GM23338 (cell line): ENCODE measurements around the gene RNF5. TPM values are rescaled to one million over a fixed set of nuclear protein-coding genes. Genes with fewer than 3 reads are reported as not detected.

Source experiments
- ATAC-seq: fragments of 200-7000 bp; cut with Tn5 transposase; 3 replicates; pipeline ENCODE4 v1.9.1; 2020
- DNase-seq: peaks from one replicate; pipeline ENCODE4 v3.0.0-alpha.2; 2015; ENCODE audit warnings: low spot score
- H2AFZ ChIP-seq: fragments of 200-600 bp; sonication (generic); 2 replicates; pipeline ENCODE4 v1.8.0; 2016; ENCODE audit warnings: antibody characterized with exemption, mild to moderate bottlenecking, moderate library complexity
- H3F3A ChIP-seq: fragments of 200-600 bp; sonication (generic); replicated peaks from 2 replicates; pipeline ENCODE4 v1.8.0; 2017; ENCODE audit warnings: antibody characterized with exemption, mixed run types, low read depth
- H3K27ac ChIP-seq: fragments of 200-600 bp; sonication (generic); 2 replicates; pipeline ENCODE4 v1.6.1; 2016; ENCODE audit warnings: low read depth
- H3K27me3 ChIP-seq: fragments of 200-600 bp; sonication (generic); 2 replicates; pipeline ENCODE4 v1.8.0; 2016; ENCODE audit warnings: mild to moderate bottlenecking, mixed run types, moderate library complexity; ENCODE audit not compliant: insufficient read depth
- H3K36me3 ChIP-seq: fragments of 200-600 bp; sonication (generic); 2 replicates; pipeline ENCODE4 v1.8.0; 2016; ENCODE audit warnings: mild to moderate bottlenecking; ENCODE audit not compliant: insufficient read depth
- H3K4me1 ChIP-seq: fragments of 200-600 bp; sonication (generic); 2 replicates; pipeline ENCODE4 v1.8.0; 2016; ENCODE audit warnings: mild to moderate bottlenecking, moderate library complexity; ENCODE audit not compliant: insufficient read depth
- H3K4me2 ChIP-seq: fragments of 200-600 bp; sonication (generic); 2 replicates; pipeline ENCODE4 v1.7.1; 2017; ENCODE audit warnings: mixed run types
- H3K4me3 ChIP-seq: fragments of 200-600 bp; sonication (generic); 2 replicates; pipeline ENCODE4 v1.6.1; 2016; ENCODE audit warnings: mixed run types
- H3K79me2 ChIP-seq: fragments of 200-600 bp; sonication (generic); replicated peaks from 2 replicates; pipeline ENCODE4 v1.8.0; 2017; ENCODE audit warnings: mild to moderate bottlenecking; ENCODE audit not compliant: insufficient read depth
- H3K9me2 ChIP-seq: fragments of 200-600 bp; sonication (generic); 2 replicates; pipeline ENCODE4 v1.8.0; 2017; ENCODE audit not compliant: insufficient read depth
- H4K20me1 ChIP-seq: fragments of 200-600 bp; sonication (generic); replicated peaks from 2 replicates; pipeline ENCODE4 v1.8.0; 2017; ENCODE audit warnings: mild to moderate bottlenecking; ENCODE audit not compliant: insufficient read depth
- H3K27ac Mint-ChIP-seq: 2 replicates; pipeline ENCODE4 v1.8.0; 2020; ENCODE audit warnings: inconsistent platforms, mild to moderate bottlenecking, moderate library complexity, mixed read lengths
- H3K27me3 Mint-ChIP-seq: 3 replicates; pipeline ENCODE4 v1.8.0; 2022; ENCODE audit warnings: low read depth, mild to moderate bottlenecking, moderate library complexity, mixed read lengths, inconsistent platforms; ENCODE audit not compliant: insufficient read depth, poor library complexity
- H3K36me3 Mint-ChIP-seq: 3 replicates; pipeline ENCODE4 v1.8.0; 2021; ENCODE audit warnings: low read depth, mild to moderate bottlenecking, inconsistent platforms, moderate library complexity, mixed read lengths
- H3K4me1 Mint-ChIP-seq: 3 replicates; pipeline ENCODE4 v1.8.0; 2020; ENCODE audit warnings: mild to moderate bottlenecking, inconsistent platforms, mixed read lengths
- H3K4me3 Mint-ChIP-seq: 3 replicates; pipeline ENCODE4 v1.8.0; 2021; ENCODE audit warnings: moderate library complexity, mild to moderate bottlenecking, inconsistent platforms, mixed read lengths
- H3K9me3 Mint-ChIP-seq: 3 replicates; pipeline ENCODE4 v1.8.0; 2020; ENCODE audit warnings: moderate library complexity, mild to moderate bottlenecking, inconsistent platforms, mixed read lengths
- CTCF ChIP-seq, 2 experiments: fragments of 200-600 bp in 1 of 2; sonication (generic) in 1 of 2; conservative IDR thresholded peaks; 2 replicates each; pipeline versions ENCODE4 v1.5.1 to v1.6.1; 2016 to 2017; ENCODE audit warnings: antibody characterized with exemption in 2 of 2, low read depth in 2 of 2, mild to moderate bottlenecking in 2 of 2, moderate library complexity in 1 of 2
- ETS1 ChIP-seq: IDR thresholded peaks from 2 replicates; pipeline ENCODE4 v1.6.1; 2016; ENCODE audit warnings: antibody characterized with exemption
- EZH2 ChIP-seq: fragments of 200-600 bp; sonication (generic); IDR thresholded peaks from one replicate; pipeline ENCODE4 v1.8.0; 2017; ENCODE audit warnings: antibody characterized with exemption, mild to moderate bottlenecking, low read depth; ENCODE audit not compliant: unreplicated experiment
- EZH2phosphoT487 ChIP-seq: fragments of 200-600 bp; sonication (generic); IDR thresholded peaks from one replicate; pipeline ENCODE4 v1.8.1; 2018; ENCODE audit warnings: antibody characterized with exemption; ENCODE audit not compliant: unreplicated experiment
- JUNB ChIP-seq: IDR thresholded peaks from one replicate; pipeline ENCODE4 v1.6.1; 2016; ENCODE audit warnings: antibody characterized with exemption; ENCODE audit not compliant: unreplicated experiment
- ZNF114 ChIP-seq: fragments of 250-450 bp; sonication (Bioruptor Pico); IDR thresholded peaks from 2 replicates; pipeline ENCODE4 v1.5.0; 2020; ENCODE audit warnings: mild to moderate bottlenecking, moderate library complexity
- ZNF331 ChIP-seq: fragments of 250-450 bp; sonication (Bioruptor Pico); IDR thresholded peaks from 2 replicates; pipeline ENCODE4 v1.5.0; 2020; ENCODE audit warnings: low read depth, mild to moderate bottlenecking, moderate library complexity
- ZNF462 ChIP-seq: fragments of 250-450 bp; sonication (Bioruptor Pico); IDR thresholded peaks from 2 replicates; pipeline ENCODE4 v1.5.0; 2020; ENCODE audit warnings: mild to moderate bottlenecking, moderate library complexity
- polyA plus RNA-seq: library from polyadenylated mRNA; unstranded; fragments of >200 nt; fragmentation: Nextera tagmentation; extraction: Ambion mirVana; gene quantifications from 2 replicates; pipeline ENCODE4 v1.2.1, GENCODE V29; 2016
- total RNA-seq: library from RNA; depleted of rRNA; stranded (reverse); fragments of >200 nt; shearing (Covaris generic); gene quantifications from 2 replicates; pipeline ENCODE4 v1.2.3, GENCODE V29; 2014

Gene RNF5
- total and polyA plus RNA-seq, 2 experiments from 2014 or later: 119 to 164 TPM

GRCh38 chr6:32216285-32216684 lies 38.1 kb downstream of the RNF5 start (continued):
- TF ChIP-seq ZNF462 (CRISPR knock-in tag): no peak
- TF ChIP-seq ETS1: no peak
- no peak for TF ChIP-seq EZH2phosphoT487
- no peak for TF ChIP-seq ZNF331
- TF ChIP-seq CTCF (conservative IDR thresholded peaks at IDR 0.05; ENCODE audit: low read depth in 2 of 2): no peak
- TF ChIP-seq JUNB: no peak
- no peak for TF ChIP-seq ZNF114

GRCh38 chr6:32216998-32217397 lies 38.8 kb downstream of the RNF5 start:
- H3K27me3 ChIP-seq: no peaks in the 10 kb centered on the region
- TF ChIP-seq EZH2 (no peak), JUNB (no peak)
- no peak for DNase-seq
- H3K36me3 ChIP-seq: no peaks in the 10 kb centered on the region
- no peaks in the 10 kb centered on the region for H4K20me1 ChIP-seq
- Mint-ChIP-seq H3K9me3 (no peaks in the 10 kb centered on the region; the same call in 2 of the 3 replicates), H3K27me3 (peaks cover 9% of the 10 kb centered on the region), H3K36me3 (no peaks in the 10 kb centered on the region), H3K4me1 (no peaks in the 10 kb centered on the region), H3K27ac (no peak overlapping the region), H3K4me3 (no peak overlapping the region)
- no peak overlapping the region for H2AFZ ChIP-seq
- no peak for ATAC-seq
- H3K79me2 ChIP-seq: no peaks in the 10 kb centered on the region
- no peak overlapping the region for H3K4me3 ChIP-seq
- H3F3A ChIP-seq: no peaks in the 10 kb centered on the region
- H3K9me2 ChIP-seq: 0 out of 2 replicates have a peak, but pooled peaks cover 3% of the 10 kb centered on the region
- H3K4me2 ChIP-seq: no peak overlapping the region
- no peaks in the 10 kb centered on the region for H3K4me1 ChIP-seq
- no peak overlapping the region for H3K27ac ChIP-seq
